ENCODE data around the gene MCM9. TPM values are rescaled to one million over a fixed set of nuclear protein-coding genes. Genes with fewer than 3 reads are reported as not detected.

The MCM9 gene
- total and polyA plus RNA-seq, 2 of the 13 experiments (the other 11 are each of a cell fraction or from before 2014, with no cell fraction given) = 3.8 to 17.2 TPM

DNA sequence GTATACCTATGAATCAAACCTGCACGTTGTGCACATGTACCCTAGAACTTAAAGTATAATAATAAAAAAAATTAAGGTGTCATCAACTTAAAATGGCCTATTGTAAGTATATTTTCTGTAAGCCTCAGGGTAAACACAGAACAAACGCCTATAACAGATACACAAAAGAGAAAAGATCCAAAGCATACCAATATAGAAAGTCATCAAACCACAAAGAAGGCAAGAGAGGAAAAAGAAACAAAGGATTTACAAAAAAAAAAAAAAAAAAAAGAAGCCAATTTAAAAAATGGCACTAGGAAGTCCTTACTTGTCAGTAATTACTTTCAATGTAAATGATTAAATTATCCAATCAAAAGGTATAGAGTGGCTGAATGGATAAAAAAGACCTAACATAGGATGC is 65.6 kb downstream of the MCM9 start:
- Histone ChIP-seq H3K4me2 (ENCODE audit: low read depth, low read length) (no peak overlapping the region), H3K9me3 (ENCODE audit: low read length) (no peaks in the 10 kb centered on the region), H3K4me3 (replicated peaks in 1 of 3; ENCODE audit: insufficient read depth in 1 of 3, low read depth in 2 of 3, low read length in 3 of 3) (no peak overlapping the region), H3K4me1 (ENCODE audit: insufficient read depth, low read length) (peaks cover 9% of the 10 kb centered on the region; the same call in 1 of the 2 replicates), H3K9ac (ENCODE audit: insufficient read depth, low read depth, low read length) (no peak overlapping the region), H2AFZ (ENCODE audit: low read length) (no peak overlapping the region), H3K27me3 (ENCODE audit: control insufficient read depth in 1 of 2, insufficient read depth in 2 of 2, low read length in 2 of 2) (no peaks in the 10 kb centered on the region), H3K27ac (ENCODE audit: extremely low read length, insufficient read depth, low read length) (no peak overlapping the region), H4K20me1 (ENCODE audit: insufficient read depth, low read length) (no peaks in the 10 kb centered on the region), H3K79me2 (ENCODE audit: insufficient read depth, low read length) (no peaks in the 10 kb centered on the region), H3K36me3 (replicated peaks in 1 of 2; ENCODE audit: control insufficient read depth in 1 of 2, insufficient read depth in 2 of 2, low read length in 2 of 2) (no peaks in the 10 kb centered on the region)
- FAIRE-seq = no peak
- in situ Hi-C loops (cut with HindIII; ENCODE audit: extremely low pct_ligation_motif_present, low pct_unique_long_range_greater_than_20kb) (no loop called here), intact Hi-C loops (cut with micrococcal nuclease; ENCODE audit: unreplicated experiment) (no loop called here)
- DNase-seq (ENCODE audit: low spot score) = no peak
- ChIA-PET POLR2A (no interaction called here), CTCF (ENCODE audit: low intra/inter-chr PET ratio, low total read pairs) (no interaction called here)
- ATAC-seq = no peak
- BruUV-seq (replicated peaks) = no TSS peak
- WGBS (ENCODE audit: low lambda C conversion rate) = 87% methylated on average over 2 of the region's 2 CpGs
- no peak for TF ChIP-seq MXI1 (IDR thresholded peaks at IDR 0.05; ENCODE audit: borderline replicate concordance, low read depth, low read length)
- no peak for TF ChIP-seq ZNF614 (CRISPR knock-in tag; IDR thresholded peaks at IDR 0.05; ENCODE audit: borderline replicate concordance)
- TF ChIP-seq NFE2L1 (CRISPR knock-in tag; IDR thresholded peaks at IDR 0.05; ENCODE audit: borderline replicate concordance) = no peak
- TF ChIP-seq, protein P1, sequence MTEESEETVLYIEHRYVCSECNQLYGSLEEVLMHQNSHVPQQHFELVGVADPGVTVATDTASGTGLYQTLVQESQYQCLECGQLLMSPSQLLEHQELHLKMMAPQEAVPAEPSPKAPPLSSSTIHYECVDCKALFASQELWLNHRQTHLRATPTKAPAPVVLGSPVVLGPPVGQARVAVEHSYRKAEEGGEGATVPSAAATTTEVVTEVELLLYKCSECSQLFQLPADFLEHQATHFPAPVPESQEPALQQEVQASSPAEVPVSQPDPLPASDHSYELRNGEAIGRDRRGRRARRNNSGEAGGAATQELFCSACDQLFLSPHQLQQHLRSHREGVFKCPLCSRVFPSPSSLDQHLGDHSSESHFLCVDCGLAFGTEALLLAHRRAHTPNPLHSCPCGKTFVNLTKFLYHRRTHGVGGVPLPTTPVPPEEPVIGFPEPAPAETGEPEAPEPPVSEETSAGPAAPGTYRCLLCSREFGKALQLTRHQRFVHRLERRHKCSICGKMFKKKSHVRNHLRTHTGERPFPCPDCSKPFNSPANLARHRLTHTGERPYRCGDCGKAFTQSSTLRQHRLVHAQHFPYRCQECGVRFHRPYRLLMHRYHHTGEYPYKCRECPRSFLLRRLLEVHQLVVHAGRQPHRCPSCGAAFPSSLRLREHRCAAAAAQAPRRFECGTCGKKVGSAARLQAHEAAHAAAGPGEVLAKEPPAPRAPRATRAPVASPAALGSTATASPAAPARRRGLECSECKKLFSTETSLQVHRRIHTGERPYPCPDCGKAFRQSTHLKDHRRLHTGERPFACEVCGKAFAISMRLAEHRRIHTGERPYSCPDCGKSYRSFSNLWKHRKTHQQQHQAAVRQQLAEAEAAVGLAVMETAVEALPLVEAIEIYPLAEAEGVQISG (CRISPR knock-in tag; IDR thresholded peaks at IDR 0.05) = no peak
- TF ChIP-seq, protein P2, sequence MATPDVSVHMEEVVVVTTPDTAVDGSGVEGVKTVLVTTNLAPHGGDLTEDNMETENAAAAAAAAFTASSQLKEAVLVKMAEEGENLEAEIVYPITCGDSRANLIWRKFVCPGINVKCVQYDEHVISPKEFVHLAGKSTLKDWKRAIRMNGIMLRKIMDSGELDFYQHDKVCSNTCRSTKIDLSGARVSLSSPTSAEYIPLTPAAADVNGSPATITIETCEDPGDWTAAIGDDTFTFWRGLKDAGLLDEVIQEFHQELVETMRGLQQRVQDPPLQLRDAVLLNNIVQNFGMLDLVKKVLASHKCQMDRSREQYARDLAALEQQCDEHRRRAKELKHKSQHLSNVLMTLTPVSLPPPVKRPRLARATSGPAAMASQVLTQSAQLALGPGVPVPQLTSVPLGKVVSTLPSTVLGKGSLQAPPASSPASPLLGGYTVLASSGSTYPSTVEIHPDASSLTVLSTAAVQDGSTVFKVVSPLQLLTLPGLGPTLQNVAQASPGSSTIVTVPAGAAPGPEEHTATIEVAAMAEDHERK (CRISPR knock-in tag; IDR thresholded peaks at IDR 0.05; ENCODE audit: low read depth) = no peak
- TF ChIP-seq REPIN1 (CRISPR knock-in tag; IDR thresholded peaks at IDR 0.05; ENCODE audit: borderline replicate concordance, low read depth) = no peak
- TF ChIP-seq, protein P3, sequence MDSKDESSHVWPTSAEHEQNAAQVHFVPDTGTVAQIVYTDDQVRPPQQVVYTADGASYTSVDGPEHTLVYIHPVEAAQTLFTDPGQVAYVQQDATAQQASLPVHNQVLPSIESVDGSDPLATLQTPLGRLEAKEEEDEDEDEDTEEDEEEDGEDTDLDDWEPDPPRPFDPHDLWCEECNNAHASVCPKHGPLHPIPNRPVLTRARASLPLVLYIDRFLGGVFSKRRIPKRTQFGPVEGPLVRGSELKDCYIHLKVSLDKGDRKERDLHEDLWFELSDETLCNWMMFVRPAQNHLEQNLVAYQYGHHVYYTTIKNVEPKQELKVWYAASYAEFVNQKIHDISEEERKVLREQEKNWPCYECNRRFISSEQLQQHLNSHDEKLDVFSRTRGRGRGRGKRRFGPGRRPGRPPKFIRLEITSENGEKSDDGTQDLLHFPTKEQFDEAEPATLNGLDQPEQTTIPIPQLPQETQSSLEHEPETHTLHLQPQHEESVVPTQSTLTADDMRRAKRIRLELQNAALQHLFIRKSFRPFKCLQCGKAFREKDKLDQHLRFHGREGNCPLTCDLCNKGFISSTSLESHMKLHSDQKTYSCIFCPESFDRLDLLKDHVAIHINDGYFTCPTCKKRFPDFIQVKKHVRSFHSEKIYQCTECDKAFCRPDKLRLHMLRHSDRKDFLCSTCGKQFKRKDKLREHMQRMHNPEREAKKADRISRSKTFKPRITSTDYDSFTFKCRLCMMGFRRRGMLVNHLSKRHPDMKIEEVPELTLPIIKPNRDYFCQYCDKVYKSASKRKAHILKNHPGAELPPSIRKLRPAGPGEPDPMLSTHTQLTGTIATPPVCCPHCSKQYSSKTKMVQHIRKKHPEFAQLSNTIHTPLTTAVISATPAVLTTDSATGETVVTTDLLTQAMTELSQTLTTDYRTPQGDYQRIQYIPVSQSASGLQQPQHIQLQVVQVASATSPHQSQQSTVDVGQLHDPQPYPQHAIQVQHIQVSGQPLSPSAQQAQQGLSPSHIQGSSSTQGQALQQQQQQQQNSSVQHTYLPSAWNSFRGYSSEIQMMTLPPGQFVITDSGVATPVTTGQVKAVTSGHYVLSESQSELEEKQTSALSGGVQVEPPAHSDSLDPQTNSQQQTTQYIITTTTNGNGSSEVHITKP (CRISPR knock-in tag; IDR thresholded peaks at IDR 0.05; ENCODE audit: low read depth) = no peak
- no peak for TF ChIP-seq HES4 (CRISPR knock-in tag; IDR thresholded peaks at IDR 0.05; ENCODE audit: borderline replicate concordance)
- no peak for TF ChIP-seq MBD4 (IDR thresholded peaks at IDR 0.05; ENCODE audit: borderline replicate concordance, low read length)
- TF ChIP-seq TCF7L2 (IDR thresholded peaks at IDR 0.05; ENCODE audit: low read depth, low read length) = no peak
- TF ChIP-seq, protein P4, sequence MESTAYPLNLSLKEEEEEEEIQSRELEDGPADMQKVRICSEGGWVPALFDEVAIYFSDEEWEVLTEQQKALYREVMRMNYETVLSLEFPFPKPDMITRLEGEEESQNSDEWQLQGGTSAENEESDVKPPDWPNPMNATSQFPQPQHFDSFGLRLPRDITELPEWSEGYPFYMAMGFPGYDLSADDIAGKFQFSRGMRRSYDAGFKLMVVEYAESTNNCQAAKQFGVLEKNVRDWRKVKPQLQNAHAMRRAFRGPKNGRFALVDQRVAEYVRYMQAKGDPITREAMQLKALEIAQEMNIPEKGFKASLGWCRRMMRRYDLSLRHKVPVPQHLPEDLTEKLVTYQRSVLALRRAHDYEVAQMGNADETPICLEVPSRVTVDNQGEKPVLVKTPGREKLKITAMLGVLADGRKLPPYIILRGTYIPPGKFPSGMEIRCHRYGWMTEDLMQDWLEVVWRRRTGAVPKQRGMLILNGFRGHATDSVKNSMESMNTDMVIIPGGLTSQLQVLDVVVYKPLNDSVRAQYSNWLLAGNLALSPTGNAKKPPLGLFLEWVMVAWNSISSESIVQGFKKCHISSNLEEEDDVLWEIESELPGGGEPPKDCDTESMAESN (CRISPR knock-in tag; conservative IDR thresholded peaks at IDR 0.05) = no peak
- no peak for TF ChIP-seq TOPORS (CRISPR knock-in tag; IDR thresholded peaks at IDR 0.05)
- no peak for TF ChIP-seq MYC (CRISPR knock-in tag; IDR thresholded peaks at IDR 0.05; ENCODE audit: borderline replicate concordance)
- TF ChIP-seq FOXJ3 (CRISPR knock-in tag; IDR thresholded peaks at IDR 0.05; ENCODE audit: borderline replicate concordance) = no peak
